GM23338 (cell line): ENCODE measurements around the gene CTNNA1. TPM values are rescaled to one million over a fixed set of nuclear protein-coding genes. Genes with fewer than 3 reads are reported as not detected.

Source experiments
- ATAC-seq: fragments of 200-7000 bp; cut with Tn5 transposase; 3 replicates; pipeline ENCODE4 v1.9.1; 2020
- DNase-seq: peaks from one replicate; pipeline ENCODE4 v3.0.0-alpha.2; 2015; ENCODE audit warnings: low spot score
- H2AFZ ChIP-seq: fragments of 200-600 bp; sonication (generic); 2 replicates; pipeline ENCODE4 v1.8.0; 2016; ENCODE audit warnings: antibody characterized with exemption, mild to moderate bottlenecking, moderate library complexity
- H3F3A ChIP-seq: fragments of 200-600 bp; sonication (generic); replicated peaks from 2 replicates; pipeline ENCODE4 v1.8.0; 2017; ENCODE audit warnings: antibody characterized with exemption, mixed run types, low read depth
- H3K27ac ChIP-seq: fragments of 200-600 bp; sonication (generic); 2 replicates; pipeline ENCODE4 v1.6.1; 2016; ENCODE audit warnings: low read depth
- H3K27me3 ChIP-seq: fragments of 200-600 bp; sonication (generic); 2 replicates; pipeline ENCODE4 v1.8.0; 2016; ENCODE audit warnings: mild to moderate bottlenecking, mixed run types, moderate library complexity; ENCODE audit not compliant: insufficient read depth
- H3K36me3 ChIP-seq: fragments of 200-600 bp; sonication (generic); 2 replicates; pipeline ENCODE4 v1.8.0; 2016; ENCODE audit warnings: mild to moderate bottlenecking; ENCODE audit not compliant: insufficient read depth
- H3K4me1 ChIP-seq: fragments of 200-600 bp; sonication (generic); 2 replicates; pipeline ENCODE4 v1.8.0; 2016; ENCODE audit warnings: mild to moderate bottlenecking, moderate library complexity; ENCODE audit not compliant: insufficient read depth
- H3K4me2 ChIP-seq: fragments of 200-600 bp; sonication (generic); 2 replicates; pipeline ENCODE4 v1.7.1; 2017; ENCODE audit warnings: mixed run types
- H3K4me3 ChIP-seq: fragments of 200-600 bp; sonication (generic); 2 replicates; pipeline ENCODE4 v1.6.1; 2016; ENCODE audit warnings: mixed run types
- H3K79me2 ChIP-seq: fragments of 200-600 bp; sonication (generic); replicated peaks from 2 replicates; pipeline ENCODE4 v1.8.0; 2017; ENCODE audit warnings: mild to moderate bottlenecking; ENCODE audit not compliant: insufficient read depth
- H3K9me2 ChIP-seq: fragments of 200-600 bp; sonication (generic); 2 replicates; pipeline ENCODE4 v1.8.0; 2017; ENCODE audit not compliant: insufficient read depth
- H4K20me1 ChIP-seq: fragments of 200-600 bp; sonication (generic); replicated peaks from 2 replicates; pipeline ENCODE4 v1.8.0; 2017; ENCODE audit warnings: mild to moderate bottlenecking; ENCODE audit not compliant: insufficient read depth
- H3K27ac Mint-ChIP-seq: 2 replicates; pipeline ENCODE4 v1.8.0; 2020; ENCODE audit warnings: inconsistent platforms, mild to moderate bottlenecking, moderate library complexity, mixed read lengths
- H3K27me3 Mint-ChIP-seq: 3 replicates; pipeline ENCODE4 v1.8.0; 2022; ENCODE audit warnings: low read depth, mild to moderate bottlenecking, moderate library complexity, mixed read lengths, inconsistent platforms; ENCODE audit not compliant: insufficient read depth, poor library complexity
- H3K36me3 Mint-ChIP-seq: 3 replicates; pipeline ENCODE4 v1.8.0; 2021; ENCODE audit warnings: low read depth, mild to moderate bottlenecking, inconsistent platforms, moderate library complexity, mixed read lengths
- H3K4me1 Mint-ChIP-seq: 3 replicates; pipeline ENCODE4 v1.8.0; 2020; ENCODE audit warnings: mild to moderate bottlenecking, inconsistent platforms, mixed read lengths
- H3K4me3 Mint-ChIP-seq: 3 replicates; pipeline ENCODE4 v1.8.0; 2021; ENCODE audit warnings: moderate library complexity, mild to moderate bottlenecking, inconsistent platforms, mixed read lengths
- H3K9me3 Mint-ChIP-seq: 3 replicates; pipeline ENCODE4 v1.8.0; 2020; ENCODE audit warnings: moderate library complexity, mild to moderate bottlenecking, inconsistent platforms, mixed read lengths
- CREB1 ChIP-seq: fragments of 250-450 bp; sonication (Bioruptor Pico); IDR thresholded peaks from 2 replicates; pipeline ENCODE4 v1.5.0; 2020; ENCODE audit warnings: low read depth, mild to moderate bottlenecking, moderate library complexity
- EZH2 ChIP-seq: fragments of 200-600 bp; sonication (generic); IDR thresholded peaks from one replicate; pipeline ENCODE4 v1.8.0; 2017; ENCODE audit warnings: antibody characterized with exemption, mild to moderate bottlenecking, low read depth; ENCODE audit not compliant: unreplicated experiment
- EZH2phosphoT487 ChIP-seq: fragments of 200-600 bp; sonication (generic); IDR thresholded peaks from one replicate; pipeline ENCODE4 v1.8.1; 2018; ENCODE audit warnings: antibody characterized with exemption; ENCODE audit not compliant: unreplicated experiment
- JUNB ChIP-seq: IDR thresholded peaks from one replicate; pipeline ENCODE4 v1.6.1; 2016; ENCODE audit warnings: antibody characterized with exemption; ENCODE audit not compliant: unreplicated experiment
- NANOG ChIP-seq: IDR thresholded peaks from 2 replicates; pipeline ENCODE4 v1.6.1; 2016; ENCODE audit warnings: antibody characterized with exemption, borderline replicate concordance
- POLR2AphosphoS5 ChIP-seq: IDR thresholded peaks from 2 replicates; pipeline ENCODE4 v1.6.1; 2016; ENCODE audit warnings: antibody characterized with exemption, low read depth
- STAT1 ChIP-seq: IDR thresholded peaks from one replicate; pipeline ENCODE4 v1.6.1; 2016; ENCODE audit warnings: antibody characterized with exemption; ENCODE audit not compliant: unreplicated experiment
- ZNF114 ChIP-seq: fragments of 250-450 bp; sonication (Bioruptor Pico); IDR thresholded peaks from 2 replicates; pipeline ENCODE4 v1.5.0; 2020; ENCODE audit warnings: mild to moderate bottlenecking, moderate library complexity
- ZNF331 ChIP-seq: fragments of 250-450 bp; sonication (Bioruptor Pico); IDR thresholded peaks from 2 replicates; pipeline ENCODE4 v1.5.0; 2020; ENCODE audit warnings: low read depth, mild to moderate bottlenecking, moderate library complexity
- polyA plus RNA-seq: library from polyadenylated mRNA; unstranded; fragments of >200 nt; fragmentation: Nextera tagmentation; extraction: Ambion mirVana; gene quantifications from 2 replicates; pipeline ENCODE4 v1.2.1, GENCODE V29; 2016
- total RNA-seq: library from RNA; depleted of rRNA; stranded (reverse); fragments of >200 nt; shearing (Covaris generic); gene quantifications from 2 replicates; pipeline ENCODE4 v1.2.3, GENCODE V29; 2014
- TF ChIP-seq, protein P1 (sequence below): IDR thresholded peaks from 2 replicates; pipeline ENCODE4 v1.6.1; 2016; ENCODE audit warnings: antibody characterized with exemption
- TF ChIP-seq, protein P2 (sequence below): IDR thresholded peaks from one replicate; pipeline ENCODE4 v1.6.1; 2018; ENCODE audit warnings: antibody characterized with exemption; ENCODE audit not compliant: unreplicated experiment
- TF ChIP-seq, protein P3 (sequence below): fragments of 250-450 bp; sonication (Bioruptor Pico); IDR thresholded peaks from 2 replicates; pipeline ENCODE4 v1.5.0; 2020; ENCODE audit warnings: mild to moderate bottlenecking, moderate library complexity
- TF ChIP-seq, protein P4 (sequence below), 2 experiments: fragments of 200-600 bp in 1 of 2; sonication (generic) in 1 of 2; conservative IDR thresholded peaks; 2 replicates each; pipeline versions ENCODE4 v1.5.1 to v1.6.1; 2016 to 2017; ENCODE audit warnings: antibody characterized with exemption in 2 of 2, low read depth in 2 of 2, mild to moderate bottlenecking in 2 of 2, moderate library complexity in 1 of 2

Gene CTNNA1
- total and polyA plus RNA-seq, 2 experiments from 2014 or later: 111 to 348 TPM

DNA sequence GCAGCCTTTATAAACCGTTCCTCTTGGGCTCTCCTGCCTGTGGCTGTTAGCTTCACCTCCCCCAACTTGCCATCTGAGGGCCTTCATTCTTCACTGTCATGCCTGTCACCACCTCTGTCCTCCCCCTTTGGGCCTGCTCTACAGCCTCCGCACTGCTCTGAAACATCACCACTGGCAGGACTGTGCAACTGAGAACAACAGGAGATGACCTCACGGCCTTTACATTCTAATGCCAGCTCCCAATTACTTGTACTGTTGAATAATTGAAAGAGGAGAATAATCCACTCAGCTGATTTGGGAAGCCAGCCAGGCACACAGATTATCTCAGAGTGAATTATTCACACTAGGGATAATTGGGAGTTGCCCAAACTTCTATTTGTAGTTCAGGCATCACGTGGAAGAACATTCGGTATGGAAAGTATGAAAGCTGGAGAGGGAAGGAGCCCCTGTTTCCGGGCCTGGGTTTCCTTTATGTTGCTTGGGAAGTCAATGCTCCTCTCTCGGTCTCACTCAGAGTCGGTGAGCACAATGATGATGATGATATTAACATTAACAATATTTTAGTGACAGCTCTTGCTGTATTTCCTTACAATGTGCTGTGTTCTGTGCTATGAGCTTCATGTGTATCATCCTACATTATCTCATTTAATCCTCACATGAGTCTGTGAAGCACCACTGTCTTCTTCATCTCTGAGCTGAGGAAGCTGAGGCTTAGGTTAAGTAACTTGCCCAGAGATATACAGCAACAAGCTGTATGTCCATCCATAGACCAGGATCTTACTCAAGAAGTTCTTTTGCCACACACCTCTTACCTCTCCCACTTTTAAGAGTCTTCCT lies 221.2 kb downstream of the CTNNA1 start:
- Histone ChIP-seq H3K27ac (no peak overlapping the region), H3K9me2 (0 out of 2 replicates have a peak, but pooled peaks cover 3% of the 10 kb centered on the region), H3F3A (no peaks in the 10 kb centered on the region), H3K36me3 (no peaks in the 10 kb centered on the region), H4K20me1 (no peaks in the 10 kb centered on the region), H2AFZ (no peak overlapping the region), H3K79me2 (no peaks in the 10 kb centered on the region), H3K4me2 (no peak overlapping the region), H3K4me1 (peaks cover 13% of the 10 kb centered on the region), H3K4me3 (no peak overlapping the region), H3K27me3 (no peaks in the 10 kb centered on the region)
- H3K36me3 Mint-ChIP-seq: no peaks in the 10 kb centered on the region; the same call in 2 of the 3 replicates
- H3K4me1 Mint-ChIP-seq: peaks cover 26% of the 10 kb centered on the region
- ATAC-seq (no peak), DNase-seq (no peak)
- no peak overlapping the region for H3K27ac Mint-ChIP-seq
- no peaks in the 10 kb centered on the region for H3K9me3 Mint-ChIP-seq
- peaks cover 4% of the 10 kb centered on the region for H3K27me3 Mint-ChIP-seq
- no peak for TF ChIP-seq JUNB
- no peak for TF ChIP-seq EZH2phosphoT487
- no peak for TF ChIP-seq ZNF331
- TF ChIP-seq POLR2AphosphoS5: no peak
- TF ChIP-seq STAT1: no peak
- no peak for TF ChIP-seq ZNF114 (CRISPR knock-in tag)
- TF ChIP-seq, protein P1, sequence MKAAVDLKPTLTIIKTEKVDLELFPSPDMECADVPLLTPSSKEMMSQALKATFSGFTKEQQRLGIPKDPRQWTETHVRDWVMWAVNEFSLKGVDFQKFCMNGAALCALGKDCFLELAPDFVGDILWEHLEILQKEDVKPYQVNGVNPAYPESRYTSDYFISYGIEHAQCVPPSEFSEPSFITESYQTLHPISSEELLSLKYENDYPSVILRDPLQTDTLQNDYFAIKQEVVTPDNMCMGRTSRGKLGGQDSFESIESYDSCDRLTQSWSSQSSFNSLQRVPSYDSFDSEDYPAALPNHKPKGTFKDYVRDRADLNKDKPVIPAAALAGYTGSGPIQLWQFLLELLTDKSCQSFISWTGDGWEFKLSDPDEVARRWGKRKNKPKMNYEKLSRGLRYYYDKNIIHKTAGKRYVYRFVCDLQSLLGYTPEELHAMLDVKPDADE: no peak
- TF ChIP-seq, protein P2, sequence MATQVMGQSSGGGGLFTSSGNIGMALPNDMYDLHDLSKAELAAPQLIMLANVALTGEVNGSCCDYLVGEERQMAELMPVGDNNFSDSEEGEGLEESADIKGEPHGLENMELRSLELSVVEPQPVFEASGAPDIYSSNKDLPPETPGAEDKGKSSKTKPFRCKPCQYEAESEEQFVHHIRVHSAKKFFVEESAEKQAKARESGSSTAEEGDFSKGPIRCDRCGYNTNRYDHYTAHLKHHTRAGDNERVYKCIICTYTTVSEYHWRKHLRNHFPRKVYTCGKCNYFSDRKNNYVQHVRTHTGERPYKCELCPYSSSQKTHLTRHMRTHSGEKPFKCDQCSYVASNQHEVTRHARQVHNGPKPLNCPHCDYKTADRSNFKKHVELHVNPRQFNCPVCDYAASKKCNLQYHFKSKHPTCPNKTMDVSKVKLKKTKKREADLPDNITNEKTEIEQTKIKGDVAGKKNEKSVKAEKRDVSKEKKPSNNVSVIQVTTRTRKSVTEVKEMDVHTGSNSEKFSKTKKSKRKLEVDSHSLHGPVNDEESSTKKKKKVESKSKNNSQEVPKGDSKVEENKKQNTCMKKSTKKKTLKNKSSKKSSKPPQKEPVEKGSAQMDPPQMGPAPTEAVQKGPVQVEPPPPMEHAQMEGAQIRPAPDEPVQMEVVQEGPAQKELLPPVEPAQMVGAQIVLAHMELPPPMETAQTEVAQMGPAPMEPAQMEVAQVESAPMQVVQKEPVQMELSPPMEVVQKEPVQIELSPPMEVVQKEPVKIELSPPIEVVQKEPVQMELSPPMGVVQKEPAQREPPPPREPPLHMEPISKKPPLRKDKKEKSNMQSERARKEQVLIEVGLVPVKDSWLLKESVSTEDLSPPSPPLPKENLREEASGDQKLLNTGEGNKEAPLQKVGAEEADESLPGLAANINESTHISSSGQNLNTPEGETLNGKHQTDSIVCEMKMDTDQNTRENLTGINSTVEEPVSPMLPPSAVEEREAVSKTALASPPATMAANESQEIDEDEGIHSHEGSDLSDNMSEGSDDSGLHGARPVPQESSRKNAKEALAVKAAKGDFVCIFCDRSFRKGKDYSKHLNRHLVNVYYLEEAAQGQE: no peak
- TF ChIP-seq EZH2: no peak
- TF ChIP-seq, protein P3, sequence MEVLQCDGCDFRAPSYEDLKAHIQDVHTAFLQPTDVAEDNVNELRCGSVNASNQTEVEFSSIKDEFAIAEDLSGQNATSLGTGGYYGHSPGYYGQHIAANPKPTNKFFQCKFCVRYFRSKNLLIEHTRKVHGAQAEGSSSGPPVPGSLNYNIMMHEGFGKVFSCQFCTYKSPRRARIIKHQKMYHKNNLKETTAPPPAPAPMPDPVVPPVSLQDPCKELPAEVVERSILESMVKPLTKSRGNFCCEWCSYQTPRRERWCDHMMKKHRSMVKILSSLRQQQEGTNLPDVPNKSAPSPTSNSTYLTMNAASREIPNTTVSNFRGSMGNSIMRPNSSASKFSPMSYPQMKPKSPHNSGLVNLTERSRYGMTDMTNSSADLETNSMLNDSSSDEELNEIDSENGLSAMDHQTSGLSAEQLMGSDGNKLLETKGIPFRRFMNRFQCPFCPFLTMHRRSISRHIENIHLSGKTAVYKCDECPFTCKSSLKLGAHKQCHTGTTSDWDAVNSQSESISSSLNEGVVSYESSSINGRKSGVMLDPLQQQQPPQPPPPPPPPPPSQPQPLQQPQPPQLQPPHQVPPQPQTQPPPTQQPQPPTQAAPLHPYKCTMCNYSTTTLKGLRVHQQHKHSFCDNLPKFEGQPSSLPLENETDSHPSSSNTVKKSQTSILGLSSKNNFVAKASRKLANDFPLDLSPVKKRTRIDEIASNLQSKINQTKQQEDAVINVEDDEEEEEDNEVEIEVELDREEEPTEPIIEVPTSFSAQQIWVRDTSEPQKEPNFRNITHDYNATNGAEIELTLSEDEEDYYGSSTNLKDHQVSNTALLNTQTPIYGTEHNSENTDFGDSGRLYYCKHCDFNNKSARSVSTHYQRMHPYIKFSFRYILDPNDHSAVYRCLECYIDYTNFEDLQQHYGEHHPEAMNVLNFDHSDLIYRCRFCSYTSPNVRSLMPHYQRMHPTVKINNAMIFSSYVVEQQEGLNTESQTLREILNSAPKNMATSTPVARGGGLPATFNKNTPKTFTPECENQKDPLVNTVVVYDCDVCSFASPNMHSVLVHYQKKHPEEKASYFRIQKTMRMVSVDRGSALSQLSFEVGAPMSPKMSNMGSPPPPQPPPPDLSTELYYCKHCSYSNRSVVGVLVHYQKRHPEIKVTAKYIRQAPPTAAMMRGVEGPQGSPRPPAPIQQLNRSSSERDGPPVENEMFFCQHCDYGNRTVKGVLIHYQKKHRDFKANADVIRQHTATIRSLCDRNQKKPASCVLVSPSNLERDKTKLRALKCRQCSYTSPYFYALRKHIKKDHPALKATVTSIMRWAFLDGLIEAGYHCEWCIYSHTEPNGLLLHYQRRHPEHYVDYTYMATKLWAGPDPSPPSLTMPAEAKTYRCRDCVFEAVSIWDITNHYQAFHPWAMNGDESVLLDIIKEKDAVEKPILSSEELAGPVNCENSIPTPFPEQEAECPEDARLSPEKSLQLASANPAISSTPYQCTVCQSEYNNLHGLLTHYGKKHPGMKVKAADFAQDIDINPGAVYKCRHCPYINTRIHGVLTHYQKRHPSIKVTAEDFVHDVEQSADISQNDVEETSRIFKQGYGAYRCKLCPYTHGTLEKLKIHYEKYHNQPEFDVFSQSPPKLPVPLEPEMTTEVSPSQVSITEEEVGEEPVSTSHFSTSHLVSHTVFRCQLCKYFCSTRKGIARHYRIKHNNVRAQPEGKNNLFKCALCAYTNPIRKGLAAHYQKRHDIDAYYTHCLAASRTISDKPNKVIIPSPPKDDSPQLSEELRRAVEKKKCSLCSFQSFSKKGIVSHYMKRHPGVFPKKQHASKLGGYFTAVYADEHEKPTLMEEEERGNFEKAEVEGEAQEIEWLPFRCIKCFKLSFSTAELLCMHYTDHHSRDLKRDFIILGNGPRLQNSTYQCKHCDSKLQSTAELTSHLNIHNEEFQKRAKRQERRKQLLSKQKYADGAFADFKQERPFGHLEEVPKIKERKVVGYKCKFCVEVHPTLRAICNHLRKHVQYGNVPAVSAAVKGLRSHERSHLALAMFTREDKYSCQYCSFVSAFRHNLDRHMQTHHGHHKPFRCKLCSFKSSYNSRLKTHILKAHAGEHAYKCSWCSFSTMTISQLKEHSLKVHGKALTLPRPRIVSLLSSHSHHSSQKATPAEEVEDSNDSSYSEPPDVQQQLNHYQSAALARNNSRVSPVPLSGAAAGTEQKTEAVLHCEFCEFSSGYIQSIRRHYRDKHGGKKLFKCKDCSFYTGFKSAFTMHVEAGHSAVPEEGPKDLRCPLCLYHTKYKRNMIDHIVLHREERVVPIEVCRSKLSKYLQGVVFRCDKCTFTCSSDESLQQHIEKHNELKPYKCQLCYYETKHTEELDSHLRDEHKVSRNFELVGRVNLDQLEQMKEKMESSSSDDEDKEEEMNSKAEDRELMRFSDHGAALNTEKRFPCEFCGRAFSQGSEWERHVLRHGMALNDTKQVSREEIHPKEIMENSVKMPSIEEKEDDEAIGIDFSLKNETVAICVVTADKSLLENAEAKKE (CRISPR knock-in tag): no peak
- TF ChIP-seq, protein P4, sequence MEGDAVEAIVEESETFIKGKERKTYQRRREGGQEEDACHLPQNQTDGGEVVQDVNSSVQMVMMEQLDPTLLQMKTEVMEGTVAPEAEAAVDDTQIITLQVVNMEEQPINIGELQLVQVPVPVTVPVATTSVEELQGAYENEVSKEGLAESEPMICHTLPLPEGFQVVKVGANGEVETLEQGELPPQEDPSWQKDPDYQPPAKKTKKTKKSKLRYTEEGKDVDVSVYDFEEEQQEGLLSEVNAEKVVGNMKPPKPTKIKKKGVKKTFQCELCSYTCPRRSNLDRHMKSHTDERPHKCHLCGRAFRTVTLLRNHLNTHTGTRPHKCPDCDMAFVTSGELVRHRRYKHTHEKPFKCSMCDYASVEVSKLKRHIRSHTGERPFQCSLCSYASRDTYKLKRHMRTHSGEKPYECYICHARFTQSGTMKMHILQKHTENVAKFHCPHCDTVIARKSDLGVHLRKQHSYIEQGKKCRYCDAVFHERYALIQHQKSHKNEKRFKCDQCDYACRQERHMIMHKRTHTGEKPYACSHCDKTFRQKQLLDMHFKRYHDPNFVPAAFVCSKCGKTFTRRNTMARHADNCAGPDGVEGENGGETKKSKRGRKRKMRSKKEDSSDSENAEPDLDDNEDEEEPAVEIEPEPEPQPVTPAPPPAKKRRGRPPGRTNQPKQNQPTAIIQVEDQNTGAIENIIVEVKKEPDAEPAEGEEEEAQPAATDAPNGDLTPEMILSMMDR (conservative IDR thresholded peaks at IDR 0.05; ENCODE audit: low read depth in 2 of 2): no peak
- no peak for TF ChIP-seq CREB1
- TF ChIP-seq NANOG: no peak
- no peak overlapping the region for H3K4me3 Mint-ChIP-seq
